HK-2 (cell line): ENCODE measurements around the gene MAPK6.

Experiments
- DNase-seq: peaks from one replicate; pipeline ENCODE4 v3.0.0-alpha.2; 2018; ENCODE audit not compliant: unreplicated experiment

MAPK6 gene

GRCh38 chr15:52010633-52011595 is 8.1 kb upstream of the MAPK6 start:
- peak; percentile 30 for DNase-seq

- no peak for DNase-seq
Measured at GRCh38 chr15:52011711-52012144, 7.3 kb upstream of the MAPK6 start.

- DNase-seq, result no peak
Measured at GRCh38 chr15:52012210-52012609, 6.8 kb upstream of the MAPK6 start.

GRCh38 chr15:52013151-52013791 is 5.7 kb upstream of the MAPK6 start:
- no peak for DNase-seq

GRCh38 chr15:52014616-52015015 is 4.4 kb upstream of the MAPK6 start:
- DNase-seq, result no peak

GRCh38 chr15:52016316-52016715 is 2.7 kb upstream of the MAPK6 start:
- DNase-seq, result no peak

- DNase-seq, result no peak
Measured at GRCh38 chr15:52018244-52018643, 775 bp upstream of the MAPK6 start.

- peak; percentile 73 for DNase-seq
Measured at GRCh38 chr15:52019394-52020220, 588 bp downstream of the MAPK6 start.

- no peak for DNase-seq
Measured at GRCh38 chr15:52020221-52021085, 1.4 kb downstream of the MAPK6 start.

GRCh38 chr15:52021128-52021671 is 2.2 kb downstream of the MAPK6 start:
- DNase-seq, result peak; percentile 25

- DNase-seq, result no peak
Measured at GRCh38 chr15:52021892-52022540, 3.0 kb downstream of the MAPK6 start.

- DNase-seq, result no peak
Measured at GRCh38 chr15:52023169-52023922, 4.3 kb downstream of the MAPK6 start.

GRCh38 chr15:52028431-52029093 is 9.5 kb downstream of the MAPK6 start:
- no peak for DNase-seq

- no peak for DNase-seq
Measured at GRCh38 chr15:52030010-52030409, 11.0 kb downstream of the MAPK6 start.

GRCh38 chr15:52031556-52031955 is 12.5 kb downstream of the MAPK6 start:
- no peak for DNase-seq

GRCh38 chr15:52037889-52038505 is 19.0 kb downstream of the MAPK6 start:
- no peak for DNase-seq

- DNase-seq, result no peak
Measured at GRCh38 chr15:52039925-52040781, 21.1 kb downstream of the MAPK6 start.
